HUES6 (cell line): ENCODE results near the gene FAR1.

Experiments
- H3K27ac ChIP-seq: 2 replicates; pipeline ENCODE4 v1.7.0; 2013; ENCODE audit warnings: low read depth, mild to moderate bottlenecking, low read length, inconsistent platforms
- H3K27me3 ChIP-seq: 2 replicates; pipeline ENCODE4 v1.6.1; 2013; ENCODE audit warnings: low read length; ENCODE audit not compliant: control insufficient read depth, insufficient read depth
- H3K36me3 ChIP-seq: 2 replicates; pipeline ENCODE4 v1.6.1; 2013; ENCODE audit warnings: low read length; ENCODE audit not compliant: control insufficient read depth, insufficient read depth
- H3K4me1 ChIP-seq: 2 replicates; pipeline ENCODE4 v1.6.1; 2013; ENCODE audit warnings: low read length; ENCODE audit not compliant: control insufficient read depth, insufficient read depth
- H3K4me3 ChIP-seq: 2 replicates; pipeline ENCODE4 v1.5.1; 2013; ENCODE audit warnings: low read depth, low read length
- H3K9ac ChIP-seq: one replicate; pipeline ENCODE4 v1.6.1; 2013; ENCODE audit warnings: mild to moderate bottlenecking, low read length
- H3K9me3 ChIP-seq: 2 replicates; pipeline ENCODE4 v1.6.1; 2013; ENCODE audit warnings: low read depth, low read length; ENCODE audit not compliant: control insufficient read depth, insufficient read depth

Gene FAR1

GRCh38 chr11:13777341-13777985, 109.0 kb downstream of the FAR1 start:
- Histone ChIP-seq H3K27ac (peak overlapping the region; percentile 69; the same call in 1 of the 2 replicates), H3K9ac (peak overlapping the region; percentile 47), H3K27me3 (no peaks in the 10 kb centered on the region), H3K9me3 (no peaks in the 10 kb centered on the region; the same call in 1 of the 2 replicates), H3K36me3 (no peaks in the 10 kb centered on the region), H3K4me3 (peak overlapping the region; percentile 32), H3K4me1 (peaks cover 42% of the 10 kb centered on the region)

GRCh38 chr11:13778345-13778744, 109.9 kb downstream of the FAR1 start:
- H3K27me3 ChIP-seq, result no peaks in the 10 kb centered on the region
- peak overlapping the region; percentile 64; the same call in 1 of the 2 replicates for H3K27ac ChIP-seq
- 0 out of 2 replicates have a peak overlapping the region, but pooled peaks have one; percentile 32 for H3K4me3 ChIP-seq

GRCh38 chr11:13781153-13781552, 112.7 kb downstream of the FAR1 start:
- H3K27me3 ChIP-seq, result no peaks in the 10 kb centered on the region
- H3K4me3 ChIP-seq, result no peak overlapping the region
- peaks cover 35% of the 10 kb centered on the region for H3K4me1 ChIP-seq
- no peak overlapping the region for H3K9ac ChIP-seq
- H3K36me3 ChIP-seq, result no peaks in the 10 kb centered on the region
- H3K27ac ChIP-seq, result no peak overlapping the region
- H3K9me3 ChIP-seq, result no peaks in the 10 kb centered on the region

More at GRCh38 chr11:13778345-13778744, 109.9 kb downstream of the FAR1 start:
- H3K4me1 ChIP-seq, result peaks cover 40% of the 10 kb centered on the region
- H3K9ac ChIP-seq, result peak overlapping the region; percentile 45
- H3K9me3 ChIP-seq, result no peaks in the 10 kb centered on the region; the same call in 1 of the 2 replicates
- no peaks in the 10 kb centered on the region for H3K36me3 ChIP-seq
